Measurements from ENCODE around the gene TRIM17. TPM values are rescaled to one million over a fixed set of nuclear protein-coding genes. Genes with fewer than 3 reads are reported as not detected.

The TRIM17 gene
- total RNA-seq, 1 experiment from 2014 or later, result 55.5 TPM

DNA sequence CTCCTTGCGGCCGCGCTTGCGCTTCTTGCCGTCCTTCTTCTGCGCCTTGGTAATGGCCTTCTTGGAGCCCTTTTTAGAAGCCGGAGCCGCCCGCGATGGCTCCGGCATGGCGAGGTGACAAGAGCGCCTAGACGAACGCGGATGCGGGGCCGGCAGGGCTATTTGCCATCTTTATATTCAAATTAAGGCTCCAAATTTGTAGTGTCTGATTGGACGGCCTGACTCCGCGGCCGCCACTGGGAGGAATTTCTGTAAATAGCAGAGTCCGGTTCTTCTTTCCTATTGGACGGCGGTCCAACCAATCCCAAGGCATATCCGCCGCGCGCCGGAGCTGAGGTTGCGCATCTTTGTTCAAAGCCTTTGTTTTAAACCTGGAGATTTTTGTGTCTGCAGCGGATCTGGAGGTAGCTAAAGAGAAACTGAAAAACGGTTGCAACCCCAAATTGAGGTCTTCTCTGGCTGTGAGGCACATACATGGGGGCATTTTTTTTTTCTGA is 47.9 kb upstream of the TRIM17 start:
- TF ChIP-seq CTCF (conservative IDR thresholded peaks at IDR 0.05) (no peak), EZH2 (IDR thresholded peaks at IDR 0.05; ENCODE audit: low read depth) (no peak)
- Histone ChIP-seq H3K27ac (no peak overlapping the region), H3K79me2 (ENCODE audit: low read depth) (no peaks in the 10 kb centered on the region), H2AFZ (no peak overlapping the region), H3K36me3 (ENCODE audit: low read depth) (no peaks in the 10 kb centered on the region), H3K4me3 (no peak overlapping the region), H3K9me2 (ENCODE audit: insufficient read depth) (no peaks in the 10 kb centered on the region), H4K20me1 (ENCODE audit: insufficient read depth) (no peaks in the 10 kb centered on the region), H3K4me2 (peak overlapping the region; percentile 12; the same call in 1 of the 2 replicates), H3F3A (ENCODE audit: insufficient read depth, low read depth) (no peaks in the 10 kb centered on the region), H3K27me3 (ENCODE audit: insufficient read depth, low read depth) (peaks cover 23% of the 10 kb centered on the region; the same call in 1 of the 2 replicates), H3K4me1 (replicated peaks; ENCODE audit: insufficient read depth) (no peaks in the 10 kb centered on the region), H3K9me3 (ENCODE audit: insufficient read depth, low read depth) (no peaks in the 10 kb centered on the region)
- intact Hi-C loops (cut with micrococcal nuclease; ENCODE audit: unreplicated experiment), result no loop called here
- POLR2A ChIA-PET (ENCODE audit: unreplicated experiment), result interaction anchor here (0.6 kb wide), 1 partner anchor 12 kb away, joined by 6 read pairs; no protein-coding TSS in a partner anchor
- BruUV-seq (replicated peaks), result no TSS peak
- peak in 1 of 2 experiments; percentile 55 for DNase-seq
- CTCF ChIA-PET, result interaction anchor here (0.6 kb wide), 1 partner anchor 228 kb away, joined by 5 read pairs; no protein-coding TSS in a partner anchor

- POLR2A ChIA-PET (ENCODE audit: unreplicated experiment), result interaction anchor here (0.6 kb wide), 1 partner anchor 12 kb away, joined by 6 read pairs; no protein-coding TSS in a partner anchor
- Histone ChIP-seq H3K27ac (no peak overlapping the region), H4K20me1 (ENCODE audit: insufficient read depth) (no peaks in the 10 kb centered on the region), H3K79me2 (ENCODE audit: low read depth) (no peaks in the 10 kb centered on the region), H2AFZ (peak overlapping the region; percentile 42; the same call in 1 of the 2 replicates), H3K4me3 (no peak overlapping the region; the same call in 1 of the 2 replicates), H3K9me2 (ENCODE audit: insufficient read depth) (no peaks in the 10 kb centered on the region), H3K4me2 (no peak overlapping the region), H3K9me3 (ENCODE audit: insufficient read depth, low read depth) (no peaks in the 10 kb centered on the region), H3K27me3 (ENCODE audit: insufficient read depth, low read depth) (peaks cover 23% of the 10 kb centered on the region; the same call in 1 of the 2 replicates), H3K4me1 (replicated peaks; ENCODE audit: insufficient read depth) (no peaks in the 10 kb centered on the region), H3F3A (ENCODE audit: insufficient read depth, low read depth) (no peaks in the 10 kb centered on the region), H3K36me3 (ENCODE audit: low read depth) (no peaks in the 10 kb centered on the region)
- BruUV-seq (replicated peaks), result no TSS peak
- TF ChIP-seq CTCF (conservative IDR thresholded peaks at IDR 0.05) (no peak), EZH2 (IDR thresholded peaks at IDR 0.05; ENCODE audit: low read depth) (no peak)
- DNase-seq, result peak in 1 of 2 experiments; percentile 48
- intact Hi-C loops (cut with micrococcal nuclease; ENCODE audit: unreplicated experiment), result loop anchor here (2.0 kb wide), 1 partner anchor 23 kb away; the partner anchor contains the start of gene RNF187
- CTCF ChIA-PET, result interaction anchor here (0.6 kb wide), 2 partner anchors 227 to 357 kb away, joined by 3 to 5 read pairs; no protein-coding TSS in a partner anchor
Observed at GRCh38 chr1:228463559-228464455, 47.1 kb upstream of the TRIM17 start.

GRCh38 chr1:228463009-228463558 is 46.4 kb upstream of the TRIM17 start:
- no peaks in the 10 kb centered on the region for H3K79me2 ChIP-seq (ENCODE audit: low read depth)
- no peak overlapping the region for H3K4me2 ChIP-seq
- TF ChIP-seq CTCF (conservative IDR thresholded peaks at IDR 0.05) (no peak), EZH2 (IDR thresholded peaks at IDR 0.05; ENCODE audit: low read depth) (no peak)
- CTCF ChIA-PET, result interaction anchor here (0.6 to 1.0 kb wide), 2 partner anchors 70 to 356 kb away, joined by 3 read pairs; no protein-coding TSS in a partner anchor
- H3K9me3 ChIP-seq (ENCODE audit: insufficient read depth, low read depth), result no peaks in the 10 kb centered on the region
- H3K4me3 ChIP-seq, result no peak overlapping the region
- no peaks in the 10 kb centered on the region for H3K36me3 ChIP-seq (ENCODE audit: low read depth)
- POLR2A ChIA-PET (ENCODE audit: unreplicated experiment), result no interaction called here
- intact Hi-C loops (cut with micrococcal nuclease; ENCODE audit: unreplicated experiment), result loop anchor here (2.0 kb wide), 1 partner anchor 24 kb away; the partner anchor contains the start of gene RNF187
- no peaks in the 10 kb centered on the region for H3F3A ChIP-seq (ENCODE audit: insufficient read depth, low read depth)
- BruUV-seq (replicated peaks), result no TSS peak
- no peaks in the 10 kb centered on the region for H3K4me1 ChIP-seq (replicated peaks; ENCODE audit: insufficient read depth)
- no peaks in the 10 kb centered on the region for H3K9me2 ChIP-seq (ENCODE audit: insufficient read depth)
- H2AFZ ChIP-seq, result no peak overlapping the region
- no peaks in the 10 kb centered on the region for H4K20me1 ChIP-seq (ENCODE audit: insufficient read depth)
- no peak overlapping the region for H3K27ac ChIP-seq
- no peak for DNase-seq
- H3K27me3 ChIP-seq (ENCODE audit: insufficient read depth, low read depth), result peaks cover 23% of the 10 kb centered on the region; the same call in 1 of the 2 replicates
